Skeletal muscle cell (primary cell): ENCODE results near the gene GSTA5.
"Not testable (repeated sequence)": the region's sequence is repeated elsewhere in the genome, so short reads cannot be mapped to it uniquely, and the experiment has no call there.

Experiments used
- DNase-seq: peaks from one replicate; pipeline ENCODE4 v3.0.0-alpha.2; 2010; ENCODE audit warnings: low read depth
- H3K4me3 ChIP-seq: 2 replicates; pipeline ENCODE4 v1.5.1; 2011; ENCODE audit warnings: low read depth, mild to moderate bottlenecking, control low read depth, low read length, moderate library complexity

GSTA5 gene

DNA sequence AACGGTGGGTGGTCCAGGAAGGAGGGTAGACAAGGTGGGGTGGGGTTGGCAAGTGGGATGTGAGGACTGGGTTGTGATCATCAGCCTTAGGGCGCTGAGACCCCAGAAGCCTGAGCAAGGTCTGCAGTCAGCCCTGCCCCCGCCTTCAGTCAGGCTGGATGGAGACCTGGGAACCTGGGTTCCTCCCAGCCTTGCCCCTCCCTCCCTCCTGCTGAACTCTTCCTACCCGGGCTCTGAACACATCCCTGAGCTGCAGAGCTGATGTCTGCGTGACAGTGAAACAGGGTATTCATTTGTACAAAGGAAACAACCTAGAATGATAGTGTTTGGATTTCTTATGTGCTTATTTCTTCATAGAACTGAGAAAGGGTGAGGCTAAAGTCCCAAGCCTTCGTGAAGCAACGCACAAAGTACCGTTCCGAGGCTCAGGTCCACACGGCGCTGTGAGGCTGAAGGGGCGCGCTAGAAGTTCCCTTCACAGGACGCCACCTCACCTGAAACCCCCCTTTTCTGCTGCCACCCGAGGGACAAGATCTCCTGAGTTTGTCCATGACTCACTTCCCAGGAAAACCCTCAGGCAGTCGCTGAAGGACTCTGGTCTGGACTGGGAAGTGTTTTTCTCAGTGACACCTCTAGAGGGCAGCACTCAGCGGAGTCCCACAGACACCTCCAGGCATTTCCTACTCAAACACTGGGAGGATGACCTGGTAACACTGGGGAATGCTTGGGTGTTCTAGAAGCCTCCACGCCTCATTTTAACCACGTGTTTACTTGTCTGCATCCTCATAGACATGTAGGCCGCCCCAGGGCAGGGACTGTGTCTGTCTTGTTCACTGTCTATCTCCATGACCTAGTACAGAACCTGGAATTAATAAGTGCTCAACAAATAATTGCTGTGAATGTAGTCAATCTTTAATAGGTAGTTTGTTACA, 1.2 kb downstream of the GSTA5 start:
- no peak for DNase-seq
- no peak overlapping the region for H3K4me3 ChIP-seq

GRCh38 chr6:52834481-52834880, 6.1 kb downstream of the GSTA5 start:
- no peak overlapping the region for H3K4me3 ChIP-seq

DNA sequence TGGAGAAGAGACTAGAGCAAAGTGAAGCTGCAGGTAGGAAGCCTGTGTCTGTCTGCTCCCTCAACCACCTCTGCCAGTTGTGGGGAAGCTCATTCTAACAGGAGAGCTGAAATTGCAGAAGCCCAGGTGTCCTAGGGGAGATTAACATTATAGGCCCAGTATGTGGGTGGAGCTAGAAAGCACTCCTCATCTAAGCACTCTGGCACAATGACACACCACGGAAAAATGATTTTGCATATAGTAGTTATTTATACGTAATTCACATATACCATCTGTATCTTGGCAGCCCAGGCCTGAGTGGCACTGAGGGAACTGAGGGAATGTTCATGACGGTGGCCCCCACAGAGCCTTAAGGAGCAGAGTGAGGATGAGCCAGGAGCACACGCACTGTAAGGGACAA, 9.7 kb downstream of the GSTA5 start:
- not testable (repeated sequence) for DNase-seq, H3K4me3 ChIP-seq

More at GRCh38 chr6:52834481-52834880, 6.1 kb downstream of the GSTA5 start:
- no peak for DNase-seq

GRCh38 chr6:52829046-52829817, 11.4 kb downstream of the GSTA5 start:
- H3K4me3 ChIP-seq: no peak overlapping the region
- DNase-seq: no peak

DNA sequence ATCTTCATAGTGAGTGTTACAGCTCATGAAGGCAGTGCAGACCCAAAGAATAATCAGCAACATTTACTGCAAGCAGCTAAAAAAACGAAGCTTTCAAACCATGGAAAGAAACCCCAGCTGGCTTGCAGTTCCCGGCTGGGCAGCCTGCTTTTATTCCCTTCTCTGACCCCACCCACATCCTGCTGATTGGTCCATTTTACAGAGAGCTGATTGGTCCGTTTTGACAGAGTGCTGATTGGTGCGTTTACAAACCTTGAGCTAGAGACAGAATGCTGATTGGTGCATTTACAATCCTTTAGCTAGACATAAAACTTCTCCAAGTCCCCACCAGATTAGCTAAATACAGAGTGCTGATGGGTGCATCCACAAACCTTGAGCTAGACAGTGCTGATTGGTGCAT, 12.0 kb downstream of the GSTA5 start:
- not testable (repeated sequence) for DNase-seq, H3K4me3 ChIP-seq

DNA sequence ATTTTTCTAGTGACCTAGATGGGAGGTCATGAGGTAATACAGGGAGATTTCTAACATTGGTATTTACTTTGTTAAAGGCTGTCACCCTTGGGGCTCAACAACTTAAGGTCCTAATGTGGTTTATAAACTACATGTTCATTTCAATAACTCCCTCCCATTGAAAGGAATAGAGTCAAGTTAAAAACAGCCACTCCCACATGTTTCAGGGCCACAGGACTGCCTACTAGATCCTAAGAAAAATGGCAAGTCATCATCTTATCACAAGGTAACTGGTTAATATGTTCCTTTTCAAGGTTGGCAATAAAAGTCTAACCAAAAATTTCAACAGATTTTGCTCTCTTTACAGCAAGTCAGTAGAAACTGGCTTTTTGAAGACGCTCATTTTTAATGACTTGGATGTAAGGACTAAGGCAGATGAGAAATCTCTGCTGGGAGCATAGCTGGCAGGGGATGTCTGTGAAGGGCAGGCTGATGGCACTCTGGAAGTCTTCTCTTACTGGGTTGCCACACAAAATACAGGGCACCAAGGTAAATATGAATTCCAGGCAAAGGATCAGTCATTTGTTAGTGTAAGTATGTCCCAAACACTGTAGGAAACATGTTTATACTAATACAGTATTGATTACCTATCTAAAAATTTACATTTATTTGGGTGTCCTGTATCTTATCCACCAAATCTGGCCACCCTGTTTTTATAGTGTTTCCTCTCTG, 13.4 kb downstream of the GSTA5 start:
- not testable (repeated sequence) for H3K4me3 ChIP-seq, DNase-seq

DNA sequence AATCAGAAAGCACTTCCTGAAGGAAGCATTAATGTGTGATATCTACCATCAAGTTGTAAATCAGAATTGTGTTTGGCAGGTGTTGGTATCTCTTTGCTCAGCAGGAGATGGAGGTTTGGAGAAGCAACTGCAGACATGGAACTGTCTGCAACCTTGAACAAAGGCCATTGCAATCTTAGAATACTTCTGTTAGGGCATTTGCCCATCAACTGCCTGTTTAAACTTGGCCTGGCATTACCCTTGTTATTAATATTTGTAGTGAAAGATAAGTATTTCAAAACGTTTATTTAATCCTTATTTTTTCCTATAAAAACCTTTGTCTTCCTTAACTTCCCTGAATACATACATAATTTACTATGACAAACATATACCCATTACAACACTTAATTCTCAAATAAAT, 14.1 kb downstream of the GSTA5 start:
- DNase-seq: no peak
- H3K4me3 ChIP-seq: no peak overlapping the region

DNA sequence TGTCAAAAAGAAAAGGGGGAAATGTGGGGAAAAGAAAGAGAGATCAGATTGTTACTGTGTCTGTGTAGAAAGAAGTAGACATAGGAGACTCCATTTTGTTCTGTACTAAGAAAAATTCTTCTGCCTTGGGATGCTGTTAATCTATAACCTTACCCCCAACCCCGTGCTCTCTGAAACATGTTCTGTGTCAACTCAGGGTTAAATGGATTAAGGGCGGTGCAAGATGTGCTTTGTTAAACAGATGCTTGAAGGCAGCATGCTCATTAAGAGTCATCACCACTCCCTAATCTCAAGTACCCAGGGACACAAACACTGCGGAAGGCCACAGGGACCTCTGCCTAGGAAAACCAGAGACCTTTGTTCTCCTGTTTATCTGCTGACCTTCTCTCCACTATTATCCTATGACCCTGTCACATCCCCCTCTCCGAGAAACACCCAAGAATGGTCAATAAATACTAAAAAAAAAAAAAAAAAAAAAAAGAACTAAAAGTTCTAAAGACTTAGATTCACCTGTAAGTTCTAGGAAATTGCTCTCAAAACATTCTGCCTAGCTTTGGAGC, 14.6 kb downstream of the GSTA5 start:
- DNase-seq: not testable (repeated sequence)

GRCh38 chr6:52825270-52825793, 15.3 kb downstream of the GSTA5 start:
- DNase-seq, H3K4me3 ChIP-seq: not testable (repeated sequence)

More for the DNA sequence above, 14.6 kb downstream of the GSTA5 start:
- H3K4me3 ChIP-seq: not testable (repeated sequence)

DNA sequence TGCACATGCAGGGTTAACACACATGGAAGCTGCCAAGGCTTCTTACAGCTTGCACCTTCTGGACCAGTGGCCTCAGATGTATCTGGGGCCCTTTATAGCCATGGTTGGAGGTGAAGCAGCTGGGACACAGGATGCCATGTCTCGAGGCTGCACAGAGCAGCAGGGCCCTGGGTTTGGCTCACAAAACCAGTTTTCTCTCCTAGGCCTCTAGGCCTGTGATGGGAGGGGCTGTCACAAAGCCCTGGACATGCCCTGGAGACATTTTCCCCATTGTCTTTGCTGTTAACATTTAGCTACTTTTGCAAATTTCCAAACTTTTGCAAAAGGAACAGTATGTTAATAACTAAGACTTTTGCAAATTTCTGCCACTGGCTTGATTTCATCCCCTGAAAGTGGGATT, 18.8 kb downstream of the GSTA5 start:
- DNase-seq: no peak

GRCh38 chr6:52820198-52820597, 20.4 kb downstream of the GSTA5 start:
- H3K4me3 ChIP-seq: no peak overlapping the region
- no peak for DNase-seq

More for the DNA sequence above, 18.8 kb downstream of the GSTA5 start:
- H3K4me3 ChIP-seq: no peak overlapping the region

GRCh38 chr6:52815167-52816092, 25.2 kb downstream of the GSTA5 start:
- DNase-seq: no peak
- no peak overlapping the region for H3K4me3 ChIP-seq

- not testable (repeated sequence) for DNase-seq, H3K4me3 ChIP-seq
Observed at GRCh38 chr6:52814545-52814944, 26.1 kb downstream of the GSTA5 start.

GRCh38 chr6:52809777-52810176, 30.8 kb downstream of the GSTA5 start:
- DNase-seq, H3K4me3 ChIP-seq: not testable (repeated sequence)

GRCh38 chr6:52808660-52809059, 32.0 kb downstream of the GSTA5 start:
- DNase-seq: no peak
- H3K4me3 ChIP-seq: no peak overlapping the region

- DNase-seq, H3K4me3 ChIP-seq: not testable (repeated sequence)
Observed at GRCh38 chr6:52803668-52804255, 36.9 kb downstream of the GSTA5 start, which contains the start of gene GSTA1. GSTA1 (minus strand) TSS chr6:52803816; CDS start chr6:52799267, 4,549 bp downstream.

DNA sequence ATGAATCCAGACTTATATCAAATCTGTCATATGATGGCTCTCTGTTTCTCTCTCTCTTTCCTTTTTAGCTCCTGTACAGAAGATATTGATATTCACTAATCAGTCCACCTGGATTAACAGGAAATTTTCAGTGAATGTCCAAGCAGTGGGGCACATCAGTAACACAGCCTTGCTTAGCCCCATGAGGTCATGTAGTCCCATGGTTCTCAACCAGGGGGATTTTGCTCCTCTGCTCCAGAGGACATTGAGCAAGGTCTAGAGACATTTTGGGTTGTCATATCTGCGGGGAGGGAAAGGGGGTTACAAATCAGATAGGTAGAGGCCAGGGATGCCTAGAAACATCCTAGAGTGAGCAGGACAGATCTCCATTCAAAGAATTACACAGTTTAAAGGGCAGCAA, 37.8 kb downstream of the GSTA5 start:
- DNase-seq: no peak
- H3K4me3 ChIP-seq: no peak overlapping the region
